OCI-LY3 (cell line): ENCODE measurements around the gene CTNNA1.

Source experiments
- EZH2phosphoT487 ChIP-seq: fragments of 200-600 bp; shearing (Covaris generic); IDR thresholded peaks from 2 replicates; pipeline ENCODE4 v1.6.1; 2018; ENCODE audit warnings: antibody characterized with exemption, mixed run types, low read depth
- TF ChIP-seq, protein P1 (sequence below): fragments of 200-600, 300-600 bp; sonication (generic); IDR thresholded peaks from 2 replicates; pipeline ENCODE4 v1.5.1; 2014; ENCODE audit warnings: antibody characterized with exemption, low read length, low read depth

GRCh38 chr5:138763037-138763778, 10.0 kb downstream of the CTNNA1 start:
- TF ChIP-seq, protein P1, sequence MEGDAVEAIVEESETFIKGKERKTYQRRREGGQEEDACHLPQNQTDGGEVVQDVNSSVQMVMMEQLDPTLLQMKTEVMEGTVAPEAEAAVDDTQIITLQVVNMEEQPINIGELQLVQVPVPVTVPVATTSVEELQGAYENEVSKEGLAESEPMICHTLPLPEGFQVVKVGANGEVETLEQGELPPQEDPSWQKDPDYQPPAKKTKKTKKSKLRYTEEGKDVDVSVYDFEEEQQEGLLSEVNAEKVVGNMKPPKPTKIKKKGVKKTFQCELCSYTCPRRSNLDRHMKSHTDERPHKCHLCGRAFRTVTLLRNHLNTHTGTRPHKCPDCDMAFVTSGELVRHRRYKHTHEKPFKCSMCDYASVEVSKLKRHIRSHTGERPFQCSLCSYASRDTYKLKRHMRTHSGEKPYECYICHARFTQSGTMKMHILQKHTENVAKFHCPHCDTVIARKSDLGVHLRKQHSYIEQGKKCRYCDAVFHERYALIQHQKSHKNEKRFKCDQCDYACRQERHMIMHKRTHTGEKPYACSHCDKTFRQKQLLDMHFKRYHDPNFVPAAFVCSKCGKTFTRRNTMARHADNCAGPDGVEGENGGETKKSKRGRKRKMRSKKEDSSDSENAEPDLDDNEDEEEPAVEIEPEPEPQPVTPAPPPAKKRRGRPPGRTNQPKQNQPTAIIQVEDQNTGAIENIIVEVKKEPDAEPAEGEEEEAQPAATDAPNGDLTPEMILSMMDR = no peak
- TF ChIP-seq EZH2phosphoT487 = no peak
